Measurements from ENCODE around the gene ZFAND3.
A peak's percentile ranks its signal among the peaks of the same experiment; 100 is the strongest.

ZFAND3 gene, protein sequence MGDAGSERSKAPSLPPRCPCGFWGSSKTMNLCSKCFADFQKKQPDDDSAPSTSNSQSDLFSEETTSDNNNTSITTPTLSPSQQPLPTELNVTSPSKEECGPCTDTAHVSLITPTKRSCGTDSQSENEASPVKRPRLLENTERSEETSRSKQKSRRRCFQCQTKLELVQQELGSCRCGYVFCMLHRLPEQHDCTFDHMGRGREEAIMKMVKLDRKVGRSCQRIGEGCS
- 27.5 to 41.9 (median 37.0) reads per million in 3 experiments for total RNA-seq

DNA sequence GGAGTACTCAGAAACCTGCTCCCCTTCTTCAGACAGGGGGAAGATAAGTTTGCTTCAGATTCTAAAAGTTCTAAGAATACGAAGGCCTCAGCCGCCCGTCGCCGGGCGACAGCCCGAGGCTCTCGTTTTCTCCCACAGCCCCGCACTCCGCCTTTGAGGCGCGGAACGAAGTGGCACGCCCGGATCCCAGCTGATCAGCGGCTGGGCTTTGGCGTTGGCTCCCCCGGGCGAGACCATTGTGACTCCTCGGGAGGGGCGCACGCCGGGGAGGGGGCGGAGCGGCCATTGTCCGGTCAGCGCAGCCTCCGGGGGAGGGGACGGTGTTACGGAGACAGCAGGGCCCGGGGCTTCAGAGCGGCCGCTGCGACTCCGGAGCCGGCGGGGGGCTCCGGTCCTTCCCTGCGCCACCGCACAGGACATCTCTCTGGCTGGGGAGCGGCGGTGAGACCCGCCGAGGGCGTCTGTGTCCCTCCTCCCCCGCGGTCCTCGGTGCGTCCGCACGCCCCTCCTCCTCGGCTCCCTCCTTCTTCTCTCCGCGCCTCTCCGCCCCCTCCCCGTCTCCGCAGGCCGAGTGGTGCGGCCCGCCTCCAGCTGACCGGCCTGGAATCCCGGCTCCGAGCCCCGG, at the start of gene ZFAND3:
TSS of gene ZFAND3 (plus strand) at position 551 of the 625 bp plus-strand sequence. CDS start 219 bp downstream, outside the sequence.
- DNase-seq = peak; percentile 94

DNA sequence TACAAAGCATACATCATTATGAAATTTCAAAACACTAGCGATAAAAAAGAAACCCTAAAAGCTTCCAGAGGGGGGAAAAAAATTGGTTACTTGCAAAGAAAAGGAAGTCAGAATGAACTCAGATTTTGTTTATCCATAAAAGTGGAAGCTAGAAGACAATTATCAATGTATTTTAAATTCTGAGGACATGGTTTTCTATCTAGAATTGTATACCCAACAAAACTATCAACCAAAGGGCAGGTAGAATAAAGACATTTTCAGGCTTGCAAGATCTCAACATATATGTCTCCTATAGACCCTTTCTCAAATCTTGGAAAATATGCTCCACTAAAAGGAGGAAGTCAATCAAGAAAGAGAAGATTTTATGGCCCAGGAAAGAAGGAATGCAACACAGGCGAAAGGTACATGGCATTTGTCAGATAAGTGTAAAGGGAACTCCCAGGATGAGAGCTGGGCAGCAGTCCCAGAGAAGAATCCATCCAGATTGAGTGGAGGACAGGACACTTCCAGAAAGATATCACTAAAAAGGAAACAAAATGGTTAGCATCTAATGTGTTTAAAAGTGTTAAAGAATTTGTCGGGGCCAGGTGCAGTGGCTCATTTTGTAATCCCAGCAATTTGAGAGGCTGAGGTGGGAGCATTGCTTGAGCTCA, 45.4 kb upstream of the ZFAND3 start:
- no peak for DNase-seq

GRCh38 chr6:37776566-37776965, 43.0 kb upstream of the ZFAND3 start:
- DNase-seq = no peak

GRCh38 chr6:37777272-37777834, 42.2 kb upstream of the ZFAND3 start:
- DNase-seq = no peak

- DNase-seq = no peak
Measured at GRCh38 chr6:37779111-37779800, 40.3 kb upstream of the ZFAND3 start.

- no peak for DNase-seq
Measured at GRCh38 chr6:37779902-37780628, 39.5 kb upstream of the ZFAND3 start.

- DNase-seq = no peak
Measured at GRCh38 chr6:37781788-37782187, 37.7 kb upstream of the ZFAND3 start.

GRCh38 chr6:37783025-37783855, 36.3 kb upstream of the ZFAND3 start:
- DNase-seq = no peak

DNA sequence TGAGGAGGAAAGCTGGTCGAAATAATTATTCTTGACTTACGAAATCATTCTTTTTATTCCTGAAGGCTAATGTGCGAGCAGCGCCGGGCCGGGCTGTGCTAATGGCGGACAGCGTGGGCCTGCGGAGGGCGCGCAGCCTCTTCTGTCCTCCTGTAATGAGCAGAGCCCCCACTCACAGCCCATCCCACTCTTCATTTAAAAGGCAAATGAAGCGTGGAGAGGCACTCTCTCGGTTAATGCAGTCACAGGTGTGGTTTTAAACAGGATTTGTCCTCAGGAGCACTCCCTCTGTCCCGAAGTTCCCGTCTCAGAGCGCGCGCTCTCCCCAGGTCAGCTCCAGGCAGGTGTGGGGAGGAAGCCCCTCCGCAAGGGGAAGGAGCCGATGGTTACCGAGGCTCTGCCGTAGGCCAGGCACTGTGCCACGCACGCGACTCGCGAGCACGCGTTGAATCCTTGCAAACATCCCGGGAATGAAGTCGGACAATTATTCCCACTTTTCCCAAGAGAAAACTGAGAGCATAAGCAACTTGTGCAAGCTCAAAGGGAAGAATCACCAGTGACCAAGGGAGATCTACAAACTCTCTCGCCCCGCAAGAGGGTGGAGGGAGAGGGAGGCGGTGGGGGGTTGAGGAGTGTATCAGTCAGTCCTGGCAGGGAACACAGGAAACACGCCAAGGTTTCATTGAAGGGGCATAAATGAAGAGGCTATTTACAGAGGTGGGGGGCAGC, 35.5 kb upstream of the ZFAND3 start:
- no peak for DNase-seq

DNA sequence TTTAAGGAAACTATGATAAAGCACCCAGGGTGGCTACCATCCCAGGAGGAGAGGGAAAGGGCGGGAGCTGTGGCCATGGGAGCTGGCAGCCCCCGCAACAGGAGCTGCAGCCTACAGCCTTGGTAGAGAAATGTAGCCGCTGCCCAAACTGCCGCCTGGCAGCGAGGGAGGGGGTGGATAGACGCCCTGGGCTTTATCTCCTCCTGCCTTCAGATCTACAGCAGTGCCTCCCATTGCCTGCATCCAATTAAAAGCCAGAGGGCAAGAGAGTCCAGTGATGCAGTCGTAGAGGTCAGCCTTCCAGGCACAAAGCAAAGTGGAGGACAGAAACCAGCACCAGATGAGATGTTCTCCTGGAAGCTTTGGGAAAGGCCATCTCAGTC, 35.0 kb upstream of the ZFAND3 start:
- DNase-seq = no peak

DNA sequence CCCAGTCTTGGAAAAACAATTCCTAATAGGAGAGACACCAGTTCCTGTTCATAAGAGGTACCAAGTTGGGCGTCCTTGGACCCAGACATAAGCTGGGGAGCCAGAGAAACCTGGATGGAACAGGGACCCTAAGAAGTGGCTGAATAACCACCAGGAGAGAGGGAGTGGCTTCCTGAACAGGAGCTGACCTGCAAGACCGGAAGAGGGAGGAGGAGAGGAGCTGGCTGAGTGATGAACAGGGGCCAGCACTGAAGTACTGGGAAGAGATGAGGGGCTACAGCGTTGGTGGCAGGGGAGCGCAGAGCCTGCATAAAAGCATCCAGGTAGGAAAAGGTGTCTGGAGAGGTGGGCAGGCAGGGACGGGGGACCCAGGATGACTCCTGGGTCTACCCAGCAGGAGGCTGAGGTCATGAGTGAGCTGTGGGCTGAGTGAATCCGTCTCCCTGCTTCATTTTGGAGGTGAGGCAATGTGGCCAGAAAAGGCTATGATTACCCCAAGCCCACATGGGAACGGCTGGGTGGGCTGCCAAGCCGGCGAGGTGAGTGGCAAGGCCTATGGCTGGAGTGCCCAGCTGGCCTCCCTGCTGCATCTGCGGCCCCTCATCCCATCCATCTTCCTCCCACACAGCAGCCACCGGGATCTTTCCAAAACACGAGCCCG, 34.4 kb upstream of the ZFAND3 start:
- DNase-seq = no peak

- DNase-seq = no peak
Measured at GRCh38 chr6:37785663-37786270, 33.8 kb upstream of the ZFAND3 start.

- DNase-seq = no peak
Measured at GRCh38 chr6:37787216-37787615, 32.3 kb upstream of the ZFAND3 start.

DNA sequence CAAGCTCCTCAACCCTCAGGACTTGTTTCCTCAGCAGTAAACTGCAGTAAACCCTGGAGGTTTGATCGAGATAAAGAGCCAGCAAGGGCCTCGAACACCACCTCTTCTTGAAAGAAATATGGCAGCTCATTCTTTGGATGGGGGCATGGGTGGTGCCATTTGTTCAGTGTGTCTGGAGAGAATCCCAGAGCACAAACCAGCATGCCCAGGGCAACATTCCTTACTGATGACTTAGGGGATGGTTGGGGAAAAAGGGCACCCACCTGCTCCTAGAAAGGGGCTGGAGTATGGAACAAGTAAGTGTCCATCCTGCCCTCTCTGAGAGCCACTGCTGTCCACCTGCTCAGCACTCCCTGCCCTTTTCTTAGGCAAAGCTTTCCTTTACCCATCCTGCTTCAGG, 31.3 kb upstream of the ZFAND3 start:
- DNase-seq = no peak

DNA sequence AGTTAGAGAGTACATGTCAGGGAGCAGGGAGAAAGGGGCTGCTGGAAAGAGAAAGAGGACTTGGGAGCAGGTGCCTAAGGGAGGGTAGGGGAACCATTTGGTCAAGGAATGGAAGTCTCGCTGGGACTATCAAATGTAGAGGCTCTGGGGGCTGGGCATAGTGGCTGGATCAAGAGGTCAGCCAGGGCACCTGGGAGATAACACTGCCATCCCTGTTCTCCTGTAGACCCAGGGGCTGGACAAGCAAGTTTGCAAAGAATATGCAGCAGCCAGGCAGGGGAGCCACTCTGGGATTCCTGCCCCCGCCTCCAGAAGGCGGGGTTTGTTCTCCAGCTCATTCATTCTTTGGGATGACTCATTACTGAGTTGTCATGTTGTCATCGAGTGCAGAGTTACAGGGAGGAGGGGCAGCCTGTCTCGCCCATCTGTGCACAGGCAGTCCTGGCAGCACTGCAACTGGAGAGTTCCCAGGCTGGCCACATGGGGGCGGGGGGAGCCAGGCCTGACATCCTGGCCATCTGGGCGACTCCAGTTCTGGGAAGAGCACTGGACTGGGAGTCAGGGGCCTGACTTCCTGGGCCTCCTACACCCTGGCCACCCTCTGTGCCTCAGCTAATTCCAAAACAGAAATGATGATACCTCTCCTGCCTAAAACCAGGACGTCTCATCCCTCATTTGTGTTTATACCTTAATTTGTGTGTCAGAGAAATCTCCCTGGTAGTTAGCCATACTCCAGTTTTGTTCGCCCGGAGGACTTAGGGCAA, 28.2 kb upstream of the ZFAND3 start:
- DNase-seq = peak; percentile 55

- no peak for DNase-seq
Measured at GRCh38 chr6:37792457-37793033, 27.0 kb upstream of the ZFAND3 start.

- DNase-seq = no peak
Measured at GRCh38 chr6:37793067-37793466, 26.5 kb upstream of the ZFAND3 start.

DNA sequence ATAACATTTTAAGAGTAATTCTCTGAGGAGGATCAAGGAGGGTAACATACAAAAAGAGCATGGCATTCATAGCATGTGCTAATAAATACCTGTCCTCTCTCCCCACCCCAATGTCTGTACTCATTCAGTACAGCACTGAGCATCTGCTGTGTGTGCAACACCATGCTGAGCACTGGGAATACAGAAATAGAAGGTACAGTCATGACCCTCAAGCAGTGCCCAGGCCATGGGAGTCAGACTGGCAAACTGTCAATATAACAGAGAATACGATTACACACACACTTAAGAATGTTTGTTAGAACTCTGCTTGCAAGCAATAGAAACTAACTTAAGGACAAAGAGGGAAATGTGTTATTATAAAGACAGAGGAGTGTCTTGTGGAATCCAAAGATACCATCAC, 24.7 kb upstream of the ZFAND3 start:
- DNase-seq = no peak

Data from central memory CD4-positive, alpha-beta T cell (primary cell).